NCI-H1048 (cell line): Measurements from ENCODE around the gene FMO1.
"Not testable (repeated sequence)": the region's sequence is repeated elsewhere in the genome, so short reads cannot be mapped to it uniquely, and the experiment has no call there.

ENCODE experiments used
- DNase-seq: peaks from one replicate; lab custom pipeline; 2025; lab: John Stamatoyannopoulos, UW

FMO1 gene

GRCh38 chr1:171248302-171248701 is at the start of gene FMO1:
Gene FMO1, plus strand, starts transcription at chr1:171248494. Its CDS starts 9,594 bp downstream, at chr1:171258088.
- no peak for DNase-seq

- no peak for DNase-seq
These were observed 44.0 kb upstream of the FMO1 start for GRCh38 chr1:171204296-171204695.

GRCh38 chr1:171206204-171206977 is 41.9 kb upstream of the FMO1 start:
- no peak for DNase-seq

- no peak for DNase-seq
These were observed 41.3 kb upstream of the FMO1 start for GRCh38 chr1:171206978-171207355.

GRCh38 chr1:171207377-171207776 is 40.9 kb upstream of the FMO1 start:
- no peak for DNase-seq

- no peak for DNase-seq
These were observed 37.9 kb upstream of the FMO1 start for GRCh38 chr1:171210355-171210754.

GRCh38 chr1:171212607-171213351 is 35.5 kb upstream of the FMO1 start:
- DNase-seq = no peak

- no peak for DNase-seq
These were observed 34.5 kb upstream of the FMO1 start for GRCh38 chr1:171213559-171214454.

- DNase-seq = no peak
These were observed 30.4 kb upstream of the FMO1 start for GRCh38 chr1:171217658-171218443.

- DNase-seq = no peak
These were observed 29.6 kb upstream of the FMO1 start for GRCh38 chr1:171218661-171219060.

GRCh38 chr1:171219346-171220080 is 28.8 kb upstream of the FMO1 start:
- no peak for DNase-seq

GRCh38 chr1:171220081-171220420 is 28.2 kb upstream of the FMO1 start:
- no peak for DNase-seq

- no peak for DNase-seq
These were observed 27.7 kb upstream of the FMO1 start for GRCh38 chr1:171220581-171221054.

GRCh38 chr1:171221665-171222591 is 26.4 kb upstream of the FMO1 start:
- DNase-seq = no peak

- DNase-seq = no peak
These were observed 25.4 kb upstream of the FMO1 start for GRCh38 chr1:171222936-171223335.

GRCh38 chr1:171224257-171224656 is 24.0 kb upstream of the FMO1 start:
- DNase-seq = not testable (repeated sequence)

- peak; percentile 47 for DNase-seq
These were observed 21.4 kb upstream of the FMO1 start for GRCh38 chr1:171226747-171227370.

- no peak for DNase-seq
These were observed 17.0 kb upstream of the FMO1 start for GRCh38 chr1:171231326-171231725.

GRCh38 chr1:171233183-171233582 is 15.1 kb upstream of the FMO1 start:
- DNase-seq = no peak
